ENCODE data around the gene AEN. TPM values are rescaled to one million over a fixed set of nuclear protein-coding genes. Genes with fewer than 3 reads are reported as not detected.
"Not testable (repeated sequence)": the region's sequence is repeated elsewhere in the genome, so short reads cannot be mapped to it uniquely, and the experiment has no call there.

The AEN gene
- total RNA-seq, 2 experiments from 2014 or later: 55.5 to 55.7 TPM

- H3K27ac Mint-ChIP-seq: peak overlapping the region; percentile 99
- intact Hi-C loops (cut with micrococcal nuclease): no loop called here
- no peaks in the 10 kb centered on the region for H3K9me3 Mint-ChIP-seq
- no peaks in the 10 kb centered on the region for H3K27me3 Mint-ChIP-seq
- H3K4me3 Mint-ChIP-seq: peak overlapping the region; percentile 60
- DNase-seq: peak; percentile 78
- H3K4me1 Mint-ChIP-seq (ENCODE audit: low read depth): peaks cover 83% of the 10 kb centered on the region
- POLR2A ChIA-PET: interaction anchor here (0.7 to 3.8 kb wide), 5 partner anchors 10 to 169 kb away, joined by 3 to 22 read pairs (median 4); partner anchors contain the start of genes MRPL46 and MRPS11
- CTCF ChIA-PET: interaction anchor here (1.2 to 2.3 kb wide), 2 partner anchors 9 to 11 kb away, joined by 5 to 30 read pairs; no protein-coding TSS in a partner anchor
- peaks cover 50% of the 10 kb centered on the region for H3K36me3 Mint-ChIP-seq
These were observed 14.9 kb downstream of the AEN start for GRCh38 chr15:88636050-88636449.

GRCh38 chr15:88636654-88637053 is 15.5 kb downstream of the AEN start:
- Mint-ChIP-seq H3K27ac (peak overlapping the region; percentile 99), H3K27me3 (no peaks in the 10 kb centered on the region), H3K4me1 (ENCODE audit: low read depth) (peaks cover 80% of the 10 kb centered on the region), H3K9me3 (no peaks in the 10 kb centered on the region), H3K36me3 (peaks cover 45% of the 10 kb centered on the region), H3K4me3 (peak overlapping the region; percentile 60)
- CTCF ChIA-PET: interaction anchor here (1.2 to 2.3 kb wide), 2 partner anchors 9 to 12 kb away, joined by 5 to 30 read pairs; no protein-coding TSS in a partner anchor
- intact Hi-C loops (cut with micrococcal nuclease): no loop called here
- no peak for DNase-seq
- POLR2A ChIA-PET: interaction anchor here (1.6 to 3.8 kb wide), 3 partner anchors 10 to 169 kb away, joined by 4 to 22 read pairs (median 8); partner anchors contain the start of genes MRPL46 and MRPS11

DNA sequence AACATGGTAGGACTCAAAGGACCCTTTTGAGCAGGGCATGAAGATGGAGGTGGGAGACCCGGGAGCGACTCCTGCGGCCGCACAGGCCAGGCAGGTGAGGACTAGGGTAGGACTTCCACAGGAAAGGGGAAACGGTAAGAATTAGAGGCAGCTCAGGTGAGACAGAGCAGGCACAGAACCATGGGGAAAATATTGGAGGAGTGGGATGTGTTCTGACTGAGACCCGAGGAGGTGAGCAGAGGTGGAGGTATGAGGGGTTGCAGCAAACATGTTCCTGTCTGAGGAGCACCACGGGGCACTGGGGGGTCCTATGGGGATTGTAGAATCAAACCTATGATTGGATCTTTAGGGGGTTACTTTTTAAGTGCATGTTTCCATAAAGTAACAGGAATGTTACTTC is 16.3 kb downstream of the AEN start:
- H3K27me3 Mint-ChIP-seq: no peaks in the 10 kb centered on the region
- DNase-seq: no peak
- H3K4me3 Mint-ChIP-seq: peak overlapping the region; percentile 82
- intact Hi-C loops (cut with micrococcal nuclease): no loop called here
- POLR2A ChIA-PET: interaction anchor here (1.7 kb wide), 1 partner anchor 12 kb away, joined by 6 read pairs; no protein-coding TSS in a partner anchor
- CTCF ChIA-PET: interaction anchor here (2.4 kb wide), 1 partner anchor 267 kb away, joined by 7 read pairs; no protein-coding TSS in a partner anchor
- peak overlapping the region; percentile 99 for H3K27ac Mint-ChIP-seq
- peaks cover 78% of the 10 kb centered on the region for H3K4me1 Mint-ChIP-seq (ENCODE audit: low read depth)
- no peaks in the 10 kb centered on the region for H3K9me3 Mint-ChIP-seq
- H3K36me3 Mint-ChIP-seq: peaks cover 43% of the 10 kb centered on the region

DNA sequence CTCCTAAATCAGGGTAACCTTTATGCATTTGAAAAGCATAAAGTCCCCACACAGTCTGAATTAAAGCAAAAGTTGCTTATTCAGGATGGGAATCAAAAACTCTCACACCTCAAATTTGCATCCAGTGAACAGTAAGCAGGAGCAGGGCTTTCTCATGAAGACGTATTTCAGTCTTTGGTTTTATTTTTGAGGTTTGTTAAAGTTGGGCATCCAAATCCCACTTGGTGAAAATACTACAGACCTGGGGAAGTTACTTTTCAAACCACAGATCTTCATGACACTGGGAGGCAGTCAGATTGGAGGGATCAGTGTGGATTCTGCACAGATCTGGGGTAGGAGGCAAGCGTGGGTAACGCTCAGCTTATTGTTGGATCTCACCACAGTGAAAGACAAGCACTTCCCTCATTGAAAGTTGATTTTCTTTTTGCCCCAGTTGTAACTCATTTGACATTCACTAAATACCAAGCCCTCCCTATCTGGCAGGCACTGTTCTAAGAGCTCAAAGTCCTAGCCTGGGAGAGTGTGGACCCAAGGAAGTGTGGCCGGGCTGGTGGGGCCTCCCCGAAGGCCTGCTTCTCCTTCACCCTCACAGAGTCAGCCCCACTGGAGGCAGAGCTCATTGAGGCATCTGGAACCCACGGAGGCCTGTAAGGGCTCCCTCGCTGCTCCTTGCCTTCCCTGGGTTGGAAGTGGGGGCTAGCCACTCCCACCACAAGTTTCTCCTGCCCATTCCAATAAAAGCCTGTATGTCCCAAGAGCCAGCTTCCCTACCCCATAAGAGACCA is 16.9 kb downstream of the AEN start:
- ChIA-PET CTCF (interaction anchor here (0.5 to 2.4 kb wide), 11 partner anchors 17 to 540 kb away, joined by 3 to 12 read pairs (median 5); partner anchors contain the start of genes HAPLN3, MRPL46 and MRPS11), POLR2A (interaction anchor here (0.6 to 1.7 kb wide), 6 partner anchors 10 to 530 kb away, joined by 3 to 30 read pairs (median 4); no protein-coding TSS in a partner anchor)
- Mint-ChIP-seq H3K4me3 (peak overlapping the region; percentile 82), H3K4me1 (ENCODE audit: low read depth) (peaks cover 77% of the 10 kb centered on the region), H3K27me3 (no peaks in the 10 kb centered on the region), H3K27ac (peak overlapping the region; percentile 99), H3K9me3 (no peaks in the 10 kb centered on the region), H3K36me3 (peaks cover 40% of the 10 kb centered on the region)
- intact Hi-C loops (cut with micrococcal nuclease): loop anchor here (1.0 kb wide), 3 partner anchors 15 to 92 kb away; partner anchors contain the start of gene DET1
- DNase-seq: no peak

DNA sequence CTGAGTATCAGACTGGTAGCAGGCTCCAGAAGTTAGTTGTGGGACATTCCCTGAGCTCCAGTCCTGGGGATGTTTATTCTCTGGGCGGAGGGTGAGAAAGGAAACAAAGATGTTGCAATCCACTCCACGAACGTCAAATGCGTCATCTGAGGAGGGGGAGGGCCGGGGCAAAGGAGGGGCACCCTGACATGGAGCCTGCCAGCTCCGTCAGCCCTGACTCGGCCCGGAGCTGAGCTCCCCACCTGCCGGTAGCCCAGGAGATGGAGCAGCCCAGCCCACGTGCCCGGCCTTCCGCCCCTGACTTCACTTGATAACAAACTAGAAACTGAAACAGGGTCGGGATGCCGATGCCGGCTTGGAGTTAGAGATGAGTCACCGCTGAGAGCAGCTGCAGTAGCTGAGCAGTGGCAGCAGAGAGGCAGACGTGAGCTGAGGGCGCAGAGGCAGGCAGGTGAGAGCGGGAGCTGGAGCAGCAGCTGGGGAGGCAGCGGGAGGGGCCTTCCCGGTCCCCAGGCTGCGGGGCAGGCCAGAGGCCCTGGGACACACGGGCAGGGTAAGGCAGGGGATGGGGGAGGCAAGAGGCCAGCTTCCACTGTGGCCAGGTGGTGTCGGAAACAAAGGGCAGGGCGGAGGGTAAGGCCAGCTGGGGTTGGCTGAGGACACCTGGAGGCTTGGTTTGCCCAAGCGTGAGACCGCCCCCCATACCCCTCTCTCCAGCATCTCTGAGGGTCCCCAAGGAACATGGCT is 17.7 kb downstream of the AEN start, which contains the start of gene ISG20:
ISG20 (plus strand) TSS at position 391 of the 747 bp plus-strand sequence; CDS start at position 742, 351 bp downstream.
- H3K36me3 Mint-ChIP-seq: peaks cover 35% of the 10 kb centered on the region
- H3K9me3 Mint-ChIP-seq: no peaks in the 10 kb centered on the region
- peak within 1 kb of the TSS; percentile 82 for H3K4me3 Mint-ChIP-seq
- H3K27me3 Mint-ChIP-seq: no peaks in the 10 kb centered on the region
- POLR2A ChIA-PET: interaction anchor here (0.6 to 1.7 kb wide), 6 partner anchors 11 to 529 kb away, joined by 3 to 30 read pairs (median 4); no protein-coding TSS in a partner anchor
- DNase-seq: peak; percentile 99
- peaks cover 74% of the 10 kb centered on the region for H3K4me1 Mint-ChIP-seq (ENCODE audit: low read depth)
- CTCF ChIA-PET: interaction anchor here (0.5 to 2.4 kb wide), 11 partner anchors 16 to 539 kb away, joined by 3 to 12 read pairs (median 5); partner anchors contain the start of genes HAPLN3, MRPL46 and MRPS11
- intact Hi-C loops (cut with micrococcal nuclease): loop anchor here (1.0 kb wide), 3 partner anchors 15 to 92 kb away; partner anchors contain the start of gene DET1
- H3K27ac Mint-ChIP-seq: peak within 1 kb of the TSS; percentile 99

GRCh38 chr15:88641959-88642452 is 20.9 kb downstream of the AEN start:
- CTCF ChIA-PET: no interaction called here
- no peaks in the 10 kb centered on the region for H3K27me3 Mint-ChIP-seq

GRCh38 chr15:88642514-88642913 is 21.4 kb downstream of the AEN start:
- H3K36me3 Mint-ChIP-seq: peaks cover 21% of the 10 kb centered on the region
- intact Hi-C loops (cut with micrococcal nuclease); H3K27ac Mint-ChIP-seq; H3K4me3 Mint-ChIP-seq; H3K27me3 Mint-ChIP-seq; CTCF ChIA-PET; POLR2A ChIA-PET; H3K9me3 Mint-ChIP-seq; DNase-seq: not testable (repeated sequence)
- H3K4me1 Mint-ChIP-seq (ENCODE audit: low read depth): peaks cover 60% of the 10 kb centered on the region

More at GRCh38 chr15:88641959-88642452, 20.9 kb downstream of the AEN start:
- H3K27ac Mint-ChIP-seq: peak overlapping the region; percentile 55
- no peaks in the 10 kb centered on the region for H3K9me3 Mint-ChIP-seq
- no peak for DNase-seq
- H3K4me1 Mint-ChIP-seq (ENCODE audit: low read depth): peaks cover 64% of the 10 kb centered on the region
- POLR2A ChIA-PET: no interaction called here
- no peak overlapping the region for H3K4me3 Mint-ChIP-seq
- peaks cover 21% of the 10 kb centered on the region for H3K36me3 Mint-ChIP-seq
- intact Hi-C loops (cut with micrococcal nuclease): no loop called here

- H3K27ac Mint-ChIP-seq: no peak overlapping the region
- no peaks in the 10 kb centered on the region for H3K27me3 Mint-ChIP-seq
- intact Hi-C loops (cut with micrococcal nuclease): no loop called here
- peaks cover 18% of the 10 kb centered on the region for H3K36me3 Mint-ChIP-seq
- POLR2A ChIA-PET: interaction anchor here (1.2 kb wide), 1 partner anchor 14 kb away, joined by 3 read pairs; no protein-coding TSS in a partner anchor
- H3K9me3 Mint-ChIP-seq: no peaks in the 10 kb centered on the region
- H3K4me1 Mint-ChIP-seq (ENCODE audit: low read depth): peaks cover 64% of the 10 kb centered on the region
- CTCF ChIA-PET: interaction anchor here (1.2 kb wide), 1 partner anchor 20 kb away, joined by 6 read pairs; no protein-coding TSS in a partner anchor
- peak; percentile 7 for DNase-seq
- no peak overlapping the region for H3K4me3 Mint-ChIP-seq
These were observed 23.6 kb downstream of the AEN start for GRCh38 chr15:88644741-88645140.

- intact Hi-C loops (cut with micrococcal nuclease): no loop called here
- Mint-ChIP-seq H3K9me3 (no peaks in the 10 kb centered on the region), H3K27ac (no peak overlapping the region), H3K4me3 (no peak overlapping the region), H3K27me3 (no peaks in the 10 kb centered on the region), H3K4me1 (ENCODE audit: low read depth) (peaks cover 64% of the 10 kb centered on the region), H3K36me3 (peaks cover 11% of the 10 kb centered on the region)
- DNase-seq: peak; percentile 4
- CTCF ChIA-PET: interaction anchor here (1.2 kb wide), 1 partner anchor 19 kb away, joined by 6 read pairs; no protein-coding TSS in a partner anchor
- POLR2A ChIA-PET: interaction anchor here (1.2 kb wide), 1 partner anchor 15 kb away, joined by 3 read pairs; no protein-coding TSS in a partner anchor
These were observed 24.3 kb downstream of the AEN start for GRCh38 chr15:88645171-88646087.

GRCh38 chr15:88646088-88646405 is 24.9 kb downstream of the AEN start:
- H3K27ac Mint-ChIP-seq: peak overlapping the region; percentile 1
- no peaks in the 10 kb centered on the region for H3K9me3 Mint-ChIP-seq
- H3K4me1 Mint-ChIP-seq (ENCODE audit: low read depth): peaks cover 66% of the 10 kb centered on the region
- intact Hi-C loops (cut with micrococcal nuclease): no loop called here
- DNase-seq: no peak
- H3K4me3 Mint-ChIP-seq: no peak overlapping the region
- no peaks in the 10 kb centered on the region for H3K27me3 Mint-ChIP-seq
- ChIA-PET POLR2A (interaction anchor here (1.2 kb wide), 1 partner anchor 16 kb away, joined by 3 read pairs; no protein-coding TSS in a partner anchor), CTCF (interaction anchor here (1.2 kb wide), 1 partner anchor 18 kb away, joined by 6 read pairs; no protein-coding TSS in a partner anchor)
- peaks cover 10% of the 10 kb centered on the region for H3K36me3 Mint-ChIP-seq

Measured in activated CD4-positive, alpha-beta memory T cell treated with anti-CD3 and anti-CD28 coated beads for 36 hours (primary cell).